H9 (cell line): ENCODE measurements around the gene MNX1. TPM values are rescaled to one million over a fixed set of nuclear protein-coding genes. Genes with fewer than 3 reads are reported as not detected.

Experiments
- DNase-seq: peaks from one replicate; pipeline ENCODE4 v3.0.0-alpha.2; 2017
- H2AFZ ChIP-seq: one replicate; pipeline ENCODE4 v1.6.1; 2013; ENCODE audit warnings: mild to moderate bottlenecking, low read length, control low read depth, moderate library complexity
- H2AK5ac ChIP-seq: 2 replicates; pipeline ENCODE4 v1.6.1; 2013; ENCODE audit warnings: low read length, control low read depth, mixed read lengths; ENCODE audit not compliant: insufficient read length
- H2BK120ac ChIP-seq: one replicate; pipeline ENCODE4 v1.6.1; 2013; ENCODE audit warnings: low read depth, mild to moderate bottlenecking, low read length, control low read depth, inconsistent platforms; ENCODE audit not compliant: poor library complexity, severe bottlenecking
- H2BK12ac ChIP-seq: 2 replicates; pipeline ENCODE4 v1.6.1; 2013; ENCODE audit warnings: low read length, control low read depth, mixed read lengths, low read depth; ENCODE audit not compliant: insufficient read length
- H2BK15ac ChIP-seq: 2 replicates; pipeline ENCODE4 v1.6.1; 2013; ENCODE audit warnings: low read depth, low read length, control low read depth
- H2BK20ac ChIP-seq: one replicate; pipeline ENCODE4 v1.6.1; 2013; ENCODE audit warnings: low read depth, mild to moderate bottlenecking, low read length, control low read depth, inconsistent platforms; ENCODE audit not compliant: poor library complexity, severe bottlenecking
- H2BK5ac ChIP-seq: 2 replicates; pipeline ENCODE4 v1.6.1; 2013; ENCODE audit warnings: low read length, control low read depth, mixed read lengths; ENCODE audit not compliant: insufficient read length
- H3K14ac ChIP-seq: 2 replicates; pipeline ENCODE4 v1.6.1; 2013; ENCODE audit warnings: low read length, control low read depth; ENCODE audit not compliant: insufficient read depth
- H3K18ac ChIP-seq: 2 replicates; pipeline ENCODE4 v1.6.1; 2013; ENCODE audit warnings: low read depth, mild to moderate bottlenecking, mixed read lengths, low read length, control low read depth; ENCODE audit not compliant: insufficient read length
- H3K23ac ChIP-seq: 2 replicates; pipeline ENCODE4 v1.6.1; 2013; ENCODE audit warnings: low read length, control low read depth, mixed read lengths, low read depth; ENCODE audit not compliant: insufficient read length
- H3K23me2 ChIP-seq: 2 replicates; pipeline ENCODE4 v1.6.1; 2013; ENCODE audit warnings: low read depth, mild to moderate bottlenecking, mixed read lengths, low read length, control low read depth; ENCODE audit not compliant: insufficient read length, poor library complexity, severe bottlenecking
- H3K27ac ChIP-seq: 2 replicates; pipeline ENCODE4 v1.5.1; 2013; ENCODE audit warnings: low read length, control low read depth, mixed read lengths, low read depth; ENCODE audit not compliant: insufficient read length
- H3K27me3 ChIP-seq: 2 replicates; pipeline ENCODE4 v1.6.1; 2013; ENCODE audit warnings: low read length, control low read depth, inconsistent platforms; ENCODE audit not compliant: insufficient read depth
- H3K4ac ChIP-seq: 2 replicates; pipeline ENCODE4 v1.6.1; 2013; ENCODE audit warnings: low read depth, mild to moderate bottlenecking, control low read depth, inconsistent platforms, low read length, moderate library complexity
- H3K4me1 ChIP-seq: 2 replicates; pipeline ENCODE4 v1.6.1; 2013; ENCODE audit warnings: low read length, control low read depth, inconsistent platforms; ENCODE audit not compliant: insufficient read depth
- H3K4me2 ChIP-seq: 2 replicates; pipeline ENCODE4 v1.6.1; 2013; ENCODE audit warnings: low read length, control low read depth, mixed read lengths; ENCODE audit not compliant: insufficient read length, insufficient read depth
- H3K56ac ChIP-seq: 2 replicates; pipeline ENCODE4 v1.6.1; 2013; ENCODE audit warnings: low read depth, mild to moderate bottlenecking, mixed read lengths, low read length, control low read depth; ENCODE audit not compliant: insufficient read length
- H3K79me1 ChIP-seq: 2 replicates; pipeline ENCODE4 v1.6.1; 2013; ENCODE audit warnings: low read depth, mild to moderate bottlenecking, moderate library complexity, low read length, control low read depth, inconsistent platforms; ENCODE audit not compliant: insufficient read depth, poor library complexity, severe bottlenecking
- H3K79me2 ChIP-seq: 2 replicates; pipeline ENCODE4 v1.6.1; 2013; ENCODE audit warnings: low read length, control low read depth, inconsistent platforms; ENCODE audit not compliant: insufficient read depth
- H3K9ac ChIP-seq: 2 replicates; pipeline ENCODE4 v1.6.1; 2013; ENCODE audit warnings: low read length, control low read depth, mixed read lengths; ENCODE audit not compliant: insufficient read length; ENCODE audit errors: extremely low read depth
- H3K9me3 ChIP-seq: one replicate; pipeline ENCODE4 v1.6.1; 2013; ENCODE audit warnings: low read depth, low read length, inconsistent platforms; ENCODE audit not compliant: control insufficient read depth
- H3T11ph ChIP-seq: one replicate; pipeline ENCODE4 v1.6.1; 2013; ENCODE audit warnings: mild to moderate bottlenecking, low read length, control low read depth, inconsistent platforms
- H4K20me1 ChIP-seq: one replicate; pipeline ENCODE4 v1.6.1; 2013; ENCODE audit not compliant: control insufficient read depth, insufficient read length, insufficient read depth
- H4K5ac ChIP-seq: 2 replicates; pipeline ENCODE4 v1.6.1; 2013; ENCODE audit warnings: low read depth, mild to moderate bottlenecking, mixed read lengths, low read length, control low read depth; ENCODE audit not compliant: insufficient read length
- H4K8ac ChIP-seq: replicated peaks from 2 replicates; pipeline ENCODE4 v1.6.1; 2013; ENCODE audit warnings: low read length, control low read depth, mixed read lengths, low read depth; ENCODE audit not compliant: insufficient read length
- H4K91ac ChIP-seq: 2 replicates; pipeline ENCODE4 v1.6.1; 2013; ENCODE audit warnings: low read depth, mild to moderate bottlenecking, moderate library complexity, mixed read lengths, low read length, control low read depth; ENCODE audit not compliant: insufficient read length
- H3K27ac Mint-ChIP-seq, 3 experiments: 2 replicates in 2 of 3; 3 replicates in 1 of 3; pipeline ENCODE4 v1.8.0; 2020 to 2021; ENCODE audit warnings: mixed read lengths in 3 of 3, mild to moderate bottlenecking in 1 of 3, moderate library complexity in 1 of 3
- H3K27me3 Mint-ChIP-seq: 2 replicates; pipeline ENCODE4 v1.8.0; 2021; ENCODE audit warnings: low read depth, mild to moderate bottlenecking, moderate library complexity, mixed read lengths
- H3K36me3 Mint-ChIP-seq, 3 experiments: 2 replicates in 2 of 3; 3 replicates in 1 of 3; pipeline ENCODE4 v1.8.0; 2020 to 2021; ENCODE audit warnings: low read depth in 3 of 3, mixed read lengths in 3 of 3; ENCODE audit not compliant: insufficient read depth in 1 of 3
- H3K4me1 Mint-ChIP-seq, 2 experiments: 2 replicates each; pipeline ENCODE4 v1.8.0; 2020; ENCODE audit warnings: mixed read lengths in 2 of 2
- H3K4me3 Mint-ChIP-seq, 2 experiments: 2 replicates in 1 of 2; 3 replicates in 1 of 2; pipeline ENCODE4 v1.8.0; 2020 to 2021; ENCODE audit warnings: mild to moderate bottlenecking in 2 of 2, mixed read lengths in 2 of 2, moderate library complexity in 1 of 2
- H3K9me3 Mint-ChIP-seq, 2 experiments: 2 replicates in 1 of 2; 3 replicates in 1 of 2; pipeline ENCODE4 v1.8.0; 2020; ENCODE audit warnings: mild to moderate bottlenecking in 2 of 2, mixed read lengths in 2 of 2, moderate library complexity in 1 of 2
- WGBS: extraction: QIAGEN DNeasy Blood & Tissue Kit; methylation state at CpG from one replicate; pipeline ENCODE4 v1.1.7; 2013; ENCODE audit warnings: missing lambda C conversion rate, low lambda C conversion rate, mixed read lengths; ENCODE audit not compliant: insufficient read length; ENCODE audit errors: extremely low coverage; 5-methylcytosine and 5-hydroxymethylcytosine counted together
- total RNA-seq: library from RNA; stranded (reverse); gene quantifications from 2 replicates; pipeline ENCODE4 v1.2.1, GENCODE V29; 2021
- TF ChIP-seq, protein P1 (sequence below): fragments of 200-600 bp; sonication (generic); conservative IDR thresholded peaks from 3 replicates; pipeline ENCODE4 v1.8.0; 2021; ENCODE audit warnings: antibody characterized with exemption, mild to moderate bottlenecking

The MNX1 gene
- total RNA-seq, 1 experiment from 2014 or later: not detected

DNA sequence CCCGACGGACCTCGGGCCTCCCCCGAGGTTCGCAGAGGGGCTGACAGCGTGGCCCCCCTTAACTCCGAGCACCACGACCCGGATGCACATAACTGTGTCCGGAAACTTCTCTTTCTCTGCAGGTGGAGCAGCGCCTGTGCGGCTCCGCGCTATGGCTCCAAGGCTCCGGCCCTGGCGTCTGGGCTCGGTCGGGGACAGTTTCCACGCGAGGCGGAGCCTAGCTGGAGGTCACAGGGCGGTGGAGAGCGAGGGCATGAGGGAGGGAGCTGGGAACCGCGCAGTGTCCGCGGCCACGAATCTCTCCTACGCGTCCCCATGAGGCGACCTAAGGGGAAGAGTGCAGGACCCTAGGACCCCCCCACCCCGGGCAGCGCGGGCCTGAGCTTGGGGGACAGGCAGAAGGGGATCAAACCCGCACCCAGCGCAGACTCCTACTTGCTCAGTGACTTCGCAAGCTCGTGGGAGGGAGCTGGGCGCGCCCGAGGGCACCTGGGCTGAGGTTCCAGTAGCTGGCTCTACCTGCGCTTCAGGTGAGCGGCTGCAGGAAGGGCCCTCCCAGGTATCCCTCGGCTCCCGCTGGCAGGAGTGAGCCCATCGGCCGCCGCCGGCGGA lies 8.6 kb upstream of the MNX1 start:
- Histone ChIP-seq H3K27ac (no peak overlapping the region), H3K9me3 (no peaks in the 10 kb centered on the region), H2BK5ac (no peak overlapping the region), H2BK15ac (no peak overlapping the region), H3K9ac (no peak overlapping the region), H4K8ac (no peak overlapping the region), H3T11ph (no peak overlapping the region), H3K56ac (no peak overlapping the region), H3K4me2 (peak overlapping the region; percentile 22), H3K4ac (no peak overlapping the region), H3K14ac (no peak overlapping the region), H3K79me1 (no peaks in the 10 kb centered on the region), H3K23me2 (no peaks in the 10 kb centered on the region), H3K4me1 (peaks cover 9% of the 10 kb centered on the region; the same call in 1 of the 2 replicates), H3K27me3 (peaks cover 95% of the 10 kb centered on the region), H4K5ac (no peak overlapping the region), H3K79me2 (no peaks in the 10 kb centered on the region), H2BK120ac (no peak overlapping the region), H2AK5ac (no peak overlapping the region), H2AFZ (no peak overlapping the region), H4K20me1 (no peaks in the 10 kb centered on the region), H4K91ac (no peak overlapping the region), H3K23ac (no peak overlapping the region), H2BK20ac (no peak overlapping the region), H2BK12ac (no peak overlapping the region), H3K18ac (no peak overlapping the region)
- Mint-ChIP-seq H3K9me3 (peaks cover 0 to 4% of the 10 kb centered on the region in 2 experiments; a peak in 2 of 5 replicates), H3K27ac (no peak overlapping the region), H3K36me3 (no peaks in the 10 kb centered on the region), H3K27me3 (peaks cover 99% of the 10 kb centered on the region), H3K4me3 (peak overlapping the region in 1 of 2 experiments; percentile 75; a peak in 3 of 5 replicates), H3K4me1 (peaks cover 28 to 42% of the 10 kb centered on the region in 2 experiments)
- no CpG with 5 or more reads among the region's 50 CpGs for WGBS
- TF ChIP-seq, protein P1, sequence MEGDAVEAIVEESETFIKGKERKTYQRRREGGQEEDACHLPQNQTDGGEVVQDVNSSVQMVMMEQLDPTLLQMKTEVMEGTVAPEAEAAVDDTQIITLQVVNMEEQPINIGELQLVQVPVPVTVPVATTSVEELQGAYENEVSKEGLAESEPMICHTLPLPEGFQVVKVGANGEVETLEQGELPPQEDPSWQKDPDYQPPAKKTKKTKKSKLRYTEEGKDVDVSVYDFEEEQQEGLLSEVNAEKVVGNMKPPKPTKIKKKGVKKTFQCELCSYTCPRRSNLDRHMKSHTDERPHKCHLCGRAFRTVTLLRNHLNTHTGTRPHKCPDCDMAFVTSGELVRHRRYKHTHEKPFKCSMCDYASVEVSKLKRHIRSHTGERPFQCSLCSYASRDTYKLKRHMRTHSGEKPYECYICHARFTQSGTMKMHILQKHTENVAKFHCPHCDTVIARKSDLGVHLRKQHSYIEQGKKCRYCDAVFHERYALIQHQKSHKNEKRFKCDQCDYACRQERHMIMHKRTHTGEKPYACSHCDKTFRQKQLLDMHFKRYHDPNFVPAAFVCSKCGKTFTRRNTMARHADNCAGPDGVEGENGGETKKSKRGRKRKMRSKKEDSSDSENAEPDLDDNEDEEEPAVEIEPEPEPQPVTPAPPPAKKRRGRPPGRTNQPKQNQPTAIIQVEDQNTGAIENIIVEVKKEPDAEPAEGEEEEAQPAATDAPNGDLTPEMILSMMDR: no peak
- peak; percentile 80 for DNase-seq
